NT2/D1 (cell line): Measurements from ENCODE around the gene ARHGEF10L.

ENCODE experiments used
- SUZ12 ChIP-seq: IDR thresholded peaks from 2 replicates; pipeline ENCODE4 v1.6.1; 2011; ENCODE audit not compliant: insufficient read length, insufficient read depth; ENCODE audit errors: extremely low read depth
- YY1 ChIP-seq: IDR thresholded peaks from 2 replicates; pipeline ENCODE4 v1.6.1; 2011; ENCODE audit not compliant: insufficient read length, insufficient read depth
- ZNF274 ChIP-seq: IDR thresholded peaks from 2 replicates; pipeline ENCODE4 v1.6.1; 2011; ENCODE audit warnings: mild to moderate bottlenecking, low read depth, low read length

GRCh38 chr1:17572264-17572985, 32.9 kb downstream of the ARHGEF10L start:
- TF ChIP-seq SUZ12 = no peak
- TF ChIP-seq YY1 = no peak
- TF ChIP-seq ZNF274 = no peak
